Neural cell (in vitro differentiated cells): Measurements from ENCODE around the gene FBXO2.

Experiments
- EP300 ChIP-seq: fragments of 450-650 bp; conservative IDR thresholded peaks from 2 replicates; pipeline ENCODE4 v1.6.1; 2014; ENCODE audit warnings: antibody characterized with exemption, mild to moderate bottlenecking, moderate library complexity; ENCODE audit not compliant: poor library complexity, severe bottlenecking
- EZH2 ChIP-seq: fragments of 200-600, 300-800 bp; shearing (Covaris generic), sonication (generic); IDR thresholded peaks from 2 replicates; pipeline ENCODE4 v1.6.1; 2014; ENCODE audit warnings: antibody characterized with exemption, low read length, borderline replicate concordance, mild to moderate bottlenecking; ENCODE audit not compliant: insufficient read depth, poor library complexity, severe bottlenecking
- POLR2AphosphoS5 ChIP-seq: IDR thresholded peaks from 2 replicates; pipeline ENCODE4 v1.6.1; 2012
- SMC3 ChIP-seq: fragments of 450-650 bp; conservative IDR thresholded peaks from 2 replicates; pipeline ENCODE4 v1.6.1; 2014; ENCODE audit warnings: antibody characterized with exemption, mild to moderate bottlenecking, moderate library complexity; ENCODE audit not compliant: poor library complexity
- TAF1 ChIP-seq: IDR thresholded peaks from 2 replicates; pipeline ENCODE4 v1.6.1; 2012; ENCODE audit warnings: low read depth
- TF ChIP-seq, protein P1 (sequence below): fragments of 450-650 bp; IDR thresholded peaks from 2 replicates; pipeline ENCODE4 v1.5.1; 2014; ENCODE audit warnings: antibody characterized with exemption, mild to moderate bottlenecking, moderate library complexity; ENCODE audit not compliant: poor library complexity, severe bottlenecking
- TF ChIP-seq, protein P2 (sequence below): IDR thresholded peaks from 2 replicates; pipeline ENCODE4 v1.6.1; 2012; ENCODE audit warnings: borderline replicate concordance

DNA sequence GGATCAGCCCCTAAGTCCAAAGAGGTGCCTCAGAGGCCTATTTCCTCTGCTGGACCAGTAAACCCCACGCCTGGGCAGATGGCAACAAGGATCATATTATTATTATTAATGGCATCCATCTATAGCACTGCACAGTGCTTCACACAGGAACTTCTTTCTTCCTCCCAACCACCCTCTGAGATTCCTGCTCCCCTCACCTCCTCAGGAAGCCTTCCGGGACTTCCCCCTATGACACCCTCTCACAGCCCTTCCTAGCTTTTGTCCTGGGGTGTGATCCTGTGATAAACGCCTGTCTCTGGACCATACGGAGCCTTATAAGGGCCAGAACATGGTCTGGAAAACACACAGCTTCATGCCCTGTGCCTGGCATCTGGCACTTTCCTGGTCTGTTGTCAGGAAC, 3.2 kb downstream of the FBXO2 start:
- TF ChIP-seq, protein P1, sequence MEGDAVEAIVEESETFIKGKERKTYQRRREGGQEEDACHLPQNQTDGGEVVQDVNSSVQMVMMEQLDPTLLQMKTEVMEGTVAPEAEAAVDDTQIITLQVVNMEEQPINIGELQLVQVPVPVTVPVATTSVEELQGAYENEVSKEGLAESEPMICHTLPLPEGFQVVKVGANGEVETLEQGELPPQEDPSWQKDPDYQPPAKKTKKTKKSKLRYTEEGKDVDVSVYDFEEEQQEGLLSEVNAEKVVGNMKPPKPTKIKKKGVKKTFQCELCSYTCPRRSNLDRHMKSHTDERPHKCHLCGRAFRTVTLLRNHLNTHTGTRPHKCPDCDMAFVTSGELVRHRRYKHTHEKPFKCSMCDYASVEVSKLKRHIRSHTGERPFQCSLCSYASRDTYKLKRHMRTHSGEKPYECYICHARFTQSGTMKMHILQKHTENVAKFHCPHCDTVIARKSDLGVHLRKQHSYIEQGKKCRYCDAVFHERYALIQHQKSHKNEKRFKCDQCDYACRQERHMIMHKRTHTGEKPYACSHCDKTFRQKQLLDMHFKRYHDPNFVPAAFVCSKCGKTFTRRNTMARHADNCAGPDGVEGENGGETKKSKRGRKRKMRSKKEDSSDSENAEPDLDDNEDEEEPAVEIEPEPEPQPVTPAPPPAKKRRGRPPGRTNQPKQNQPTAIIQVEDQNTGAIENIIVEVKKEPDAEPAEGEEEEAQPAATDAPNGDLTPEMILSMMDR = no peak
- TF ChIP-seq POLR2AphosphoS5 (no peak), TAF1 (no peak), SMC3 (no peak), EZH2 (no peak), EP300 (no peak)
- TF ChIP-seq, protein P2, sequence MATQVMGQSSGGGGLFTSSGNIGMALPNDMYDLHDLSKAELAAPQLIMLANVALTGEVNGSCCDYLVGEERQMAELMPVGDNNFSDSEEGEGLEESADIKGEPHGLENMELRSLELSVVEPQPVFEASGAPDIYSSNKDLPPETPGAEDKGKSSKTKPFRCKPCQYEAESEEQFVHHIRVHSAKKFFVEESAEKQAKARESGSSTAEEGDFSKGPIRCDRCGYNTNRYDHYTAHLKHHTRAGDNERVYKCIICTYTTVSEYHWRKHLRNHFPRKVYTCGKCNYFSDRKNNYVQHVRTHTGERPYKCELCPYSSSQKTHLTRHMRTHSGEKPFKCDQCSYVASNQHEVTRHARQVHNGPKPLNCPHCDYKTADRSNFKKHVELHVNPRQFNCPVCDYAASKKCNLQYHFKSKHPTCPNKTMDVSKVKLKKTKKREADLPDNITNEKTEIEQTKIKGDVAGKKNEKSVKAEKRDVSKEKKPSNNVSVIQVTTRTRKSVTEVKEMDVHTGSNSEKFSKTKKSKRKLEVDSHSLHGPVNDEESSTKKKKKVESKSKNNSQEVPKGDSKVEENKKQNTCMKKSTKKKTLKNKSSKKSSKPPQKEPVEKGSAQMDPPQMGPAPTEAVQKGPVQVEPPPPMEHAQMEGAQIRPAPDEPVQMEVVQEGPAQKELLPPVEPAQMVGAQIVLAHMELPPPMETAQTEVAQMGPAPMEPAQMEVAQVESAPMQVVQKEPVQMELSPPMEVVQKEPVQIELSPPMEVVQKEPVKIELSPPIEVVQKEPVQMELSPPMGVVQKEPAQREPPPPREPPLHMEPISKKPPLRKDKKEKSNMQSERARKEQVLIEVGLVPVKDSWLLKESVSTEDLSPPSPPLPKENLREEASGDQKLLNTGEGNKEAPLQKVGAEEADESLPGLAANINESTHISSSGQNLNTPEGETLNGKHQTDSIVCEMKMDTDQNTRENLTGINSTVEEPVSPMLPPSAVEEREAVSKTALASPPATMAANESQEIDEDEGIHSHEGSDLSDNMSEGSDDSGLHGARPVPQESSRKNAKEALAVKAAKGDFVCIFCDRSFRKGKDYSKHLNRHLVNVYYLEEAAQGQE = no peak
